Midbrain (tissue), 1 donor: ENCODE results near the gene MAP3K14.

ENCODE experiments used
- DNase-seq: peaks from one replicate; lab custom pipeline; 2025; lab: John Stamatoyannopoulos, UW

Gene MAP3K14

DNA sequence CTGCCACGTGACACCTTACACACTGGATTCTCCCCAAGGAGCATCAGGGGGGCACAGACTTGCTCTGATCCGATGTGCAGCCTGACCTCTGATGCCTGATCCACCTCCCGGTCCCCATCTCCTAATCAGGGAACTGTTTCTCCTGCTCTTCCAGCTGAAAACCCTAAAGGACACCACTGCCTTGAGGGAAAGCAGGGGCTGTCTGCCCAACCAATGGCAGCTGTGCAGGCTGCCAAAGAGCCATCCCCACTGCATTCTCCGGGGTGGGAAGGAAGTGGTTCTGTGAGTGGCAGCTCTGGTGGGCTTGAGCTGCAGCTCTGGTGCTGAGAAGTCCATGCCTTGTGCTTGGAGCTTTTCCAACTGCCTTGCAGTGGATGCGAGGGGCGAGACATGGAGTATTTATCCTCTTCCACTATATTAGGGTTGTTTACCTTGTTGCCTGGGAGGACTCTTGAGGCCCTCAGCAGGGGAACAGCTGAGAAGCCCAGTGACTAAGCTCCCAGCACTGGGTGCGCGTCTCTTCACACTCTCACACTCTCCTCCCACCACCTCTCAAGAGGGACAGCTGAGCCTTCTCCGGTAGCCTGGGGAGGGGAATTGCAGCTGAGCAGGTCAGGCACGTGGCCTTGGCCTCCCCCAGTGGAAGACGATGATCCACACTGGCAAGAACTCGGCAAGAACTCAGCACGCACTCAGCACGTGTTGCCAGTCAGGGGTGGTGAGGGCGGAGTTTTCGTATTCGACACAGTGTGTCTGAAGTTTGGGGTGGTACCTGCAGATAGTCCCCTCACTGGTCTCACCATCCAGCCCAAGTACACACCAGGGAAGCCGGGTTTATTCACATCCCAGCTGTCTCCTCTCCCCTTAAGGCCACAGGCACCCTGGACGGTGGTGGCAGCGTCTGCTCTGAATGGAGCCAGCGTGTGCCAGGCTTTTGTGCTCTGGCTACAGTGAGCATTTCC is 33.9 kb downstream of the MAP3K14 start:
- DNase-seq, result no peak

DNA sequence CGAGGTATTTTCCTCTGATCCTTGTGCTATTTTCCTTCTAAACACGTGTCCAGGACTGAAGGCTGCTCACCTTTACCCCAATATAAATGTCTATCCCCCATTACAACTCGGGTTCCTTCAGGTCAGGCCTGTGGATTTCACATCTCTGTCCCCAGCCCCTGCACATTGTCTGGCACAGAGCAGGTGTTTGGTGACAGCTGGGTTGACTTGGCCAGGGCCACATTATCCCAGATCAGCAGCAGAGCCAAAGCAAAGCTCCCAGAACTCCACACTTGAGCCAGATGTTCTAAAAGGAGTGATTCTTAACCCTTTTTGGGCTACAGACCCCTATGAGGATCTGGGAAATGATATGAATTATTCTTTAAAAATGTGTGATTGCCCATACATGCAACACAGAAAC is 36.9 kb downstream of the MAP3K14 start:
- DNase-seq, result no peak

DNA sequence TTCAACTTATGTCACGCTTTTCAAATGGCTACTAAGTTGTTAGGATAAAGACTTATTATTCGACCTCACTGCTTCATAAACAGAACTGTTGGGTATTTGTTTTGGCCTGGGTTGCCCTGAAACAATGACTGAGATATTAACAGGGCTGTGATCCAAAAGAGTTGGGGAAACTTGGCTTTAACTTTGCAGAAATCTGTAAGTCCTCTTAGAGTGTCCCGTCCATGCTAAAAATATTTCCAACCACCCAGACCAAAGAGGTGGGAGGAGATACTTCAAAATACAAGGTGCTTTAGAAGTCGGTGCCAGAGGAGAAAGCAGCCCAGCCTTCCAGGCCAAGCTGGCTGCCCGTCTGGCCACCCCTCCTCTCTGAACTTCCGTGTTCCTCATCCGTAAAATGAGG is 38.8 kb downstream of the MAP3K14 start:
- DNase-seq, result no peak

DNA sequence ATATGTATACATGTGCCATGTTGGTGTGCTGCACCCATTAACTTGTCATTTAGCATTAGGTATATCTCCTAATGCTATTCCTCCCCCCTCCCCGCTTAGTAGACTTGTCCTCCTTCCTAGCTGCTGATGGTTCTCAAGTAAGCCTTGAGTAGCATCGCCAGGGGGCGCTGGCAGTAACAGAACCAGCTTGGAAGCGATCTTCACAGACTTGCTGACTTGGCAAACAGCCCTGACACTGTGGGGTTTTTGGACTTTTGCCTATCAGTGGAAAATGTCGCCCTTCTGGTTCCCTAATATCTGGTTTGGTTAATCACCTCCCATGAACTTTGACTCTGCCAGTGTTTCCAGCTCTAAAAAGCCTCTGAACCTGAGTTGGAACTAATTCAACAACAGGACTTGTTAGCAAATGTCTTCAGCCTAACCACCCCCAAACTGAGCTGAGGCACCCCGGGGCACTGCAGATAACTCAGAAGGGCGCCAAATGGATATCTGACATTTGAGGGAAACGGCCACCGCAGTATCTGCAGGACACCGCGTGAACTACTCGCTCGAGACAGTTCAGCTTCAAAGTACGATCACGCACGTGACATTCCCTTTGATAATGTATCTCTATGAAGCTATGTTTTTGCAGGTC is 39.5 kb downstream of the MAP3K14 start:
- DNase-seq, result peak; percentile 89

DNA sequence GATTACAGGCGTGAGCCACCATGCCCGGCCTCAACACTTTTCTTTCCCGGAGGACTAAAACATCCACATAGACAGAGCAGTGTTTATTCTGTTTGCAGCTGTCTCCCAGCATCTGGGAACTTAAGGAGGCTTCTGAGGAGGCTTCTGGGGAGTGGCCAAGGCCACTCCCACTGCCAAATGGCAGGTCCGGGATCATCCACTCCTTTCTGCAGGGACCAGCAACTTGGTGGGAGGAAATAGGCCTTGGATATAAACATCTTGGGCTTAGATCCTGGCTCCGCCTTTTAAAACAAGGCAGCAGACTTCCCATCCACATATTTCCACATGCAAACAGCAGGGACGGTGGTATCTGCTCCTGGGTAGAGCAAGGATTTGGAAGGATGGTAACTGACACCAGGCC is 40.8 kb downstream of the MAP3K14 start:
- no peak for DNase-seq

DNA sequence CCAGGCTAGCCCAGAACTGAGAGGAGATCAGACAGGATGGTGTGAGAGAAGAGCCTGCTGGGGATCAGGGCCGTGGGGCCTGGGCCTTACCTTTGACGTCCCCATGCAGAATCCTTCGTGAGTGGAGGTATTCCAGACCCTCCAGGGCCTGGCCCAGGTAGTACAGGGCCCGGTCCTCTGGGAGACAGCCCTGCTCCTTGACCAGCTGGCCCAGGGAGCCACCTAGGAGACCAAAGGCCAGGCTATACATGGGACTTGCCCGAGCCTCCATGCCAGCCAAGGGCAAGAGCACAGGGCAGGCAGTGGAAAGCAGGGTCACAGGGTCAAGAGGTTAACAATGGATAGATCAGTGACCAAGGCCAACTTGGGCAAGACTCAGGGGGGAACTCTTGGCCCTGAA is 42.8 kb downstream of the MAP3K14 start:
- no peak for DNase-seq

DNA sequence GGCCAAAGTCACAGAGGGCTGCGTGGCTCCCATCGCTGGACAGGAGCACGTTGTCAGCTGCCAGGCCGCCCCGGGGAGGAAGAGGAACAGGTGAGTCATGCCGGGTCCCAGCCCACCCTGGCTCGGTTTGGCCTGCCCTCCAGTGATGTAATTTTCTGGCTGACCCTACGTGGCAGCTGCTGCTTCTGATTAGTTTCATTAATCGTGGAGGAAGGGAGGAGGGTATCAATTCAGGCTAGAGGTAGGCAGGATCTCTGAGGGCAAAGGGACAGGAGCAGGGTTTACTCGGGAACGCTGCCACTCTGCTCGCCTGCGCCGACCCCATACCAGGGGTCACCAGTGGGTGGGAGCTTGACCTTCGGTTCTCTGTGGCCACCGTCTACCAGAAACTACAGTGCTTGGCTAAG is 43.3 kb downstream of the MAP3K14 start:
- DNase-seq, result no peak

DNA sequence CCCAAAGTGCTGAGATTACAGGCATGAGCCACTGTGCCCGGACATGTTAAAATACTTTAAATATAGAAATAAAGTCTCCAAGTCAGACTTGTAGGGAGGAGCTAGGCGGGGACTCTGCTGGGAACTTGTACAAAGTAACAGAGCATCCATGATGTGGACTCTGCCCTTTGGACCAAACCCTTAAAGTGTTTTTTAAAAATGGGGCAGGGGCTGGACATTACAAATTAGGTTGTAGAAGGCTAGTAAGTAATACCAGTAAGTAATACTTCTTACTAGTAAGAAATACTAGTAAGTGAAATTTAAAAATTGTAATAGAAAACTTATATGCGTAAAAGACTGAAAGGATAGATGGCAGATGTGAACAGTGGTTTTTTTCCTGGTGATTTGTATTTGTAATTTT is 45.2 kb downstream of the MAP3K14 start:
- no peak for DNase-seq

DNA sequence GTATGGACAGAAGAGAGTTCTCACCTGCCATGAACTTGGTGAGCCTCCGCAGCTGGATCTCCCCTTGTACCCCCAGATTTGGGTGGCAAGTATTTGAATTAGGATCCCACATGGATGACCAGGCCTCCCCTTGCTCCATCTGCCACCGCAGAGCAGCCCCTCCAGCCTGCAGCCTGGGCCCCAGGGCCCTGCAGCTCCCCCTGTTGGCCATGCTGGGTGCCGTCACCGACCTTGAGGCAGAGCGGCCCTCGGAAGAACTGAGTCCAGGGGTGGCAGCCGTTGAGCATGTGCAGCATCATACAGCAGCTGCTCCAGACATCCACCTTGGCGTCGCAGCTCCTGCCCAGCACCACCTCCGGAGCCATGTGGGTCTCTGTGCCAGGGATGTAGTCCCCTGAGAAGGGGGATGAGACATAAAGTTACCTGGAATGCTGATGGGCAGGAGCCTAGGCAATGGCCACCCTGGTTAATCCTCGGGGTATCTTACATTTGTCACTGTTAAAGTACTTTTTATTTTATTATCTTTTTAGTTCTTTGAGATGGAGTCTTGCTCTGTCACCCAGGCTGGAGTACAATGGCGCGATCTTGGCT is 45.9 kb downstream of the MAP3K14 start:
- DNase-seq, result no peak

DNA sequence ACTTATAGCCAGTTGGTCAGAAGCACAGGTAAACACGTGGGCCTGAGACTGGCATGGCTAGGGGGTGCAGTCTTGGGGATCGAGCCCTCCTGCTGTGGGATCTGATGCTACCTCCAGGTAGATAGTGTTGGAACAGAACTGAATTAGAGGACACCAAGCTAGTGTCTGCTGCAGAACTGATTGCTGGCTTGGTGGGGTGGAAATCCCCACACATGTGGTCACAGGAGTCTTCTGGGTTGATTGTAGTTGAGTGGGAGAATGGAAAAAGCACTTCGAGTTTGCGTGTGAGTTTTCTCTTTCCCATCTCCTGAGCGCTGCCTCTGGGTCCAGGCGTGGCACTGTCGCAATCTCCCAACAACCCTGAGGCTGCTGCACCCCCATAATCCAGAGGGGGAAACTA is 46.9 kb downstream of the MAP3K14 start:
- DNase-seq, result no peak

DNA sequence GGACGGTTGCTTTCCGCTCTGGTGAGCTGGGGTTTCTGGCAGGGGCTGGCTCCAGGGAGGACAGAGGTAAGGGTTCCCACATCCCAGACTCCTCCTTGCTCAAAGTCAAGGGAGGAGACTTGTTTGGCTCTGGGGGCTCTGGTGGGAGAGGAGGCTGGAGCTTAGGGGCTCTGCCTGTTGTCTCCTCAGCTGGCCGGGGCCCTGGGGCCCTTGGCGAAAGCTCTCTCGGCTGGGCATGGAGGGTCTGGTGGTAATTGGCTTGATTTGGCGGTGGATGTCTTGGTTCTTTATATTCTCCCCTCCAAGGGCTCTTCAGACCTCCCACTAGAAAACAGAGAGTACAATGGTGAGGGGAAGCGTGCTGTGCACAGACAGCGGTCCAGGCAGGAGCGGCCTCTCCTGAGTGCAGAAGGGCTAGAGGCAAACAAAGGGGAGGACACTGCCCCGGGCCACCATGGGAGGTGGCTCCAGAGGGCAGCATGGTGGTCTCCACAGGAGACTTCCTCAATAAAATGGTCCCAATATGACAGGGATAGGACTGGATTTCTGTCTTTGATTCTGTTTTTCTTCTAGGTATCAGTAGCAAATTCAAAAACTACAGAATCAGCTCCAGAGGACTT is 49.3 kb downstream of the MAP3K14 start:
- DNase-seq, result no peak

DNA sequence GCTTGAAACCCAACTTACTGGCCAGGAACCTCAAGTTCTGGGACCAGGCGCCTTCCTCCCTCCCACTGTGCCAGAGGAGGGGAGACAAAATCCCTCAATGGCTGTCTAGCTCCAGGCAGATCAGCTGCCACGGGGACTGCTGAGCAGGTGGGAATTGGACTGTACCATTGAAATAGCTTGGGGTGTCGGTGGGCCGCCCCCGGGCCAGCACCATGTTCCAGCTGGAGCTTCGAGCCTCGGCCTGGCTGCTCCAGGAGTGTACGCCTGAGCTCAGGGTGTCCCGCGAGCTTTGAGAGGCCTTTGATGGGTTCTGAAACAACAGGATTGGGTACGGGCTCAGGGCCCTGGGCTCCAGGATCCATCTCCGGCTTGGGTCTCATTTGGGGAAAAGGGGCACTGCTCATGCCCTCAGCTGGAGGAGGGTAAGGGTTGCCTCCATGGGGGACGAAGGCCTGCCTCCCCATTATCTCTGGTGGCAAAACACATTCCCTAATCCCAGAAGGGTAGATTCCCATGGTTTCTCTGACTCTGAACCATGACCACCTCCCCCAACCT is 50.4 kb downstream of the MAP3K14 start:
- no peak for DNase-seq

DNA sequence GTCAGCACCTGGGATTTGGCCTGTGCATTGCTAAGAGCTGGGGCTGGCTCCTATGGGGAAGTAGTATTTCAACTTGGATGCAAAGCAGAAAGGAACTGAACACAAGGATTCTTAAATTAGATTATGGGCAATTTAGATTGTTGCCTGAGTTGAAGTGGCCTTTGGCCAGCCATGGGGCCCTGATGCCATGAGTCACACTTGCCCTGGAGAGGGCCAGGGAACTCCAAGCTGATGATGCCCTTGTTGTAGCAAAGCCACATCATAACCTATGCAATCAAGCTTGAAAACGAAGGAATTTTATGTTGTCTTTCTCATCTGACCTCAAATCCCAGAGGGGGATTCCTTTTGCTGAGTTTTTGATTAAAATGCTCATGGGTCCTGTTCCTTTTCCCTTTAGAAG is 51.0 kb downstream of the MAP3K14 start:
- DNase-seq, result no peak

DNA sequence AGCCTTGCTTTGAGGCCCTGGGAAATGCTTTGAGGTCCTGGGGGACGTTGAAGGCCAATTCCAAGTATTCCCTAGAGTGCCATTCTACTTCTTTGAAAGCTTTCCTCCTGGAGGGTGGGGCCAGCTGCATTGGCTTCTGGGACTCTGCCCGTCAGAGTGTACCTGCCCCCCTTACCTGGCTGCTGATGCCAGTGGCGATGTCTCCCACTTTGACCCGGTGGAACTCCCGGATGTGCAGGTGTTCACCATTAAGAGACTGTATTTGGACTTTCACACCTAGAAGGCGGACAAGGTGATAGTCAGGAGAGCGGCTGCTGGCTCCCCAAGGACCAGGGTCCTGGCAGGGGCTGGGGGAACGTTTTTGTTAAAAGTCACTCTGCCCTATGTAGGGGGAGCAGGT is 51.8 kb downstream of the MAP3K14 start:
- DNase-seq, result no peak

DNA sequence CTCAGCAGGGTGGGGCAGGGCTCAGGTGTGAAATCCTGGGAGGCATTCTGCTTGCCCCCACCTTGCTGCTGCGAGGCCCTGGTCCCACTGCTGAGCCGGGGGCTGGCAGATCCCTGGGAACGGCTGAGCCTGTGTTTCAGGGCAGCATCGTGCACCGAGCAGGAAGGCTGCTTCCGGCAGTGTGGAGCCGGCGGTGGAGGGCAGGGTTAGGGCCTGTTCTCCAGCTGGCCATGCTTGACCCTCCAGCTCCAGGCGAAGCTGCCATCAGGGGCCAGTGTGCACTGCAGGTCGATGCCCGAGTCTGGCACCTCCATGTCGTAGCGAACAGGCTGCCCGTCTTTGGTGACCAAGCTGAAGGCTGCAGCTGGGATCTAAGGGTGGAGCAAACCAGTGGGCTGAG is 52.4 kb downstream of the MAP3K14 start:
- no peak for DNase-seq

DNA sequence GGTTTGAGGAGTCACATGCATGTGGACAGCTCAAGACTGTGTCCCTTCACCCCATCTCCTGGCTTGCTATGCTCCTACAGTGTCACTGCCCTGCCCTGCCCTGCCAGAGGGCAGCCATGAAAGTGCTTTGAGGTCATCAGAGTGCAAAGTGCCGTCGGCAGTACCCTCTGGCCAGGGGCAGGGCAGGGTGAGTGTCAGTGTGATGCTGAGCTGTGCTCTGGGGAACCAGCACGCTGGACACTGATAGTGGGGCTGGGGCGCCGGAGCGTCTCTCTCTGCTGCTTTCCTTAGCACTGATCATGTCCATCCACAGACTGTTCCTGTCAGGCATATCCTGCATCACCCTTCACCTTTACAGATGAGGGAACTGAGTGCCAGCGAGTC is 53.4 kb downstream of the MAP3K14 start:
- no peak for DNase-seq

DNA sequence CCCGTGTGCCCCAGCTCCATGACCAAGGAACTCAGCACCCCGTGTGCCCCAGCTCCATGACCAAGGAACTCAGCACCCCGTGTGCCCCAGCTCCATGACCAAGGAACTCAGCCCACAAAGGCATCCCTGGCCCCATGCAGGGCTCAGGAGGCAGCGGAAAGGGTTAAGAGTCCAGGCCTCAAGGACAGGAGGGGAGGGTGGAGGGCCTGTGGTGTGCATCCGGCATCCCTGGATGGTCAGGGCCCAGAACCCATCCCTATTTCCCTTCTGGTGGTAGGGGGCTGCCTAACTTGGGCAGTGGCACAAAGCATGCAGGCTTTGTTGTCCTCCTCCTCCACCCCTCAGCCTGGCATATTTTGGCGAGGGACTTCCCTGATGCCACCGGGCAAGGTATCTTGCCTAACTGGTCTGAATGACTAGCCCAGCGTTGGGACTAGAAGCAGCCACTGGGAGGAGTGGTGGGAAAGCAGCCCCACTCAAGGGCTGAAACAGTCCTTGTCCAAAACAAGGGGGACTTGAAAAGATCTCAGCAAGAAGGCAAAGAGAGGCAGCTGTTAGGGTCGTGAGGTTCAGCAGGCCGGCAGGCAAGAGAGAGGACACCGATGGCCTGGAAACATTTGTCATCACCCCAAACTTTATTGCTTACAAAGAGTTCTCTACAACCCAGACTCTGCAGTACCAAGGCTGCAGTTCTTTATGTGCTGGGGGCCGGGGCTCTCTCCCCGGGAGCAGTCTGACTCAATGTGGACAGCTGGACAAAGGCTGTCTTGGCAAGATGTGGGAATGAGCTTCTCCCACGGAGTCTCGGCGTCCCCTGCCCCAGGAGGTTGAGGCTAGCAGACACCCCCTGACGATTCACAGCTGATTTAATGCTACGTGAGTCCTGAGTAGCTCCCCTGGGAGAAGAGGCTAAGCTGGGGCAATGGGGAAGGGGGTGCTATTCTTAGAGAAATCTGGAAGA is 54.0 kb downstream of the MAP3K14 start:
- DNase-seq, result no peak

DNA sequence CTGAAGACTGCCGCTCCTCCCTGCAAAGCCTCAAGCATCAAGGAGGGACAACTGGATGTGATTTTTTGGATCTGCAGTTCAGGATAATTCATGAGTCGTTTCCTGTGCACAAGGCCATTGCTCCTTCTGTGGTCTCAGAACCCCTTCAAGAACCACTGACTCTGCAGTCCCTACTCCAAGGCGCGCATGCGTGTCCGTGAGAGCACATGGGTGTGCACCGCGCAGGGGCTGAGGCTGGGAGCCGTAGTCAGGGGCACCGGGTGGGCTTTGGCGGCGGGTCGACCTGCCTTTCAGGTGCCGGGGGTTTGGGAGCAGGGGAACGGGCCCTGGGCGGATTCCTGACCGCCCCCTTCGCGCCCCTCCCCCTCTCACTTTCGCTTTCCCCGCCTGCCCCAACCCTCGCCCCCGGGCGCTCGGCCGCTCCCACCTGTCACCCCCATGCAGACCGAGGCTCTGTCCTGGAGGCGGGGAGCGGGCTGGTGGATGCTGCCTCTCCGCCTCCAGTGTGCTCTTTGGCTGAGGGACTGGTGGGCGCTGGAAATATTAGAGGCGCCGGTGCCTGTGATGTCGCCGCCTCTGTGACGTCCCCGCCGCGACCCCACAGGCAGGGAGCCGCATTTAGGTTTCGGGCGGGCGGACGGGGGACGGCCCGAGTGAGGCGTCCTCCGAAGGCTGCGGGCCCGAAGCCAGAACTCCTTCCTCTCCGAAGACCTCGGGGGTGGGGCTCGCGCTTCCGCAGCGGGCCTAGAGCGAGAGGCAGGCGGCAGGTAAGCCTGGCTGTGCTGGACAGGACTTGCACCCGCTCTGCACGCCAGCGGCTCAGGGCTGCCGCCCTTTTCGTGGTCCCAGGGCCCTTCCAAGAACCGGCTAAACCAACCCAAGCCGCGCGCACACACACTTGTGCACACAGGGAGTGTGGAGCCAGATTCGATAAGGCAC is 55.0 kb downstream of the MAP3K14 start, which contains the start of gene SPATA32:
TSS of gene SPATA32 (minus strand) at position 518 of the 939 bp plus-strand sequence. CDS start at position 440, 78 bp downstream.
- DNase-seq, result peak; percentile 9

DNA sequence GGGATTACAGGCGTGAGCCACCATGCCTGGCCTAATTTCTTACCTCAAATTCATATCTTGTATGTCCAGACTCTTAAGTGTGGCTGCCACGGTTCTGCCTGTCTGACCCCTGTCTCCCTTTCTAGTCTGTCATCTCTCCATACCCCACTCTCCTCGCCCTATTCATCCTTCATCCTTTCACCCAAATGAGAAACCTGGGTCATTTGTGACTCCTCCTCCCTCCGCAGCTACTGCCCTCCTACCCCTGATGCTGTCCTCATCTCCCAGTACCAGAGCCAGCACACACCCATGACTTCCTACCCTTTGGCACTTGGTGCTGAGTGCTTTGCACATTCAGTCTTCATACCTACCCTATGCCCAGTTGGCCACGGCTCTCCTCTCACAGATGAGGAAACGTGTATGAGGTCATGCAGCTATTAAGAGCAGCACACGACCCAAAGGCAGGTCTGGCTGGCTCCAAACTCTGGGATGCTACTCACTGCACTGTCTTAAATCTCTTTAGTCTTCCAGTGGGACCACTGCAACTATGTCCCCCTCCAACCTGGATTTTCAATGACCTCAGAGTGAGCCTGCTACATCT is 56.5 kb downstream of the MAP3K14 start:
- no peak for DNase-seq
